Measurements from ENCODE around the gene SFXN1.

GRCh38 chr5:175434800-175435199 lies 43.6 kb upstream of the SFXN1 start:
- TF ChIP-seq CTCF (IDR thresholded peaks at IDR 0.05 in 8 of 11, conservative IDR thresholded peaks at IDR 0.05 in 3 of 11) (no peak), POLR2A (IDR thresholded peaks at IDR 0.05) (no peak)

Data from spleen (tissue), 7 donors.